LNCAP (cell line): Measurements from ENCODE around the gene GCK.

ENCODE experiments used
- CTCF ChIP-seq: fragments of 450-650 bp; IDR thresholded peaks from 2 replicates; pipeline ENCODE4 v1.5.1; 2017; ENCODE audit warnings: mild to moderate bottlenecking

Gene GCK

GRCh38 chr7:44182827-44183226 lies 6.4 kb downstream of the GCK start:
- no peak for TF ChIP-seq CTCF

DNA sequence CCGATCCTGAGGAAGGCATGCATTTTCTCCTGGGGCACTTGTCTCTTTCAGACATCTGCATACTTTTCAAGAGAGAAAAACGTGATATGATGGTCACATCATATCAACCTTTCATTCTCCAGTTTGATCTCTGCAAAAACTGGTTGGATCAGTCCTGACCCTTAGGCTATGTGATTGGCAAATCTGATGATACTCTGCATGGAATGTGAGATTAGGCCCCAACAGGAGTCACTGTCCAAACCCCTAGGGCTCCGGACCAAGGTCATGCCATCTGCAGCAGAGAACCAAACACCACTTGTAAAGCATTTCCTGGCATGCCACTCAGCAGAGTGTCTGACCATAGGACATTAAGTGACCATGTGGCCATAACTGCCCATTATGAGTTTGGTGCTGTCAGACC lies 8.6 kb downstream of the GCK start:
- no peak for TF ChIP-seq CTCF

GRCh38 chr7:44177570-44178131 lies 11.6 kb downstream of the GCK start:
- no peak for TF ChIP-seq CTCF

DNA sequence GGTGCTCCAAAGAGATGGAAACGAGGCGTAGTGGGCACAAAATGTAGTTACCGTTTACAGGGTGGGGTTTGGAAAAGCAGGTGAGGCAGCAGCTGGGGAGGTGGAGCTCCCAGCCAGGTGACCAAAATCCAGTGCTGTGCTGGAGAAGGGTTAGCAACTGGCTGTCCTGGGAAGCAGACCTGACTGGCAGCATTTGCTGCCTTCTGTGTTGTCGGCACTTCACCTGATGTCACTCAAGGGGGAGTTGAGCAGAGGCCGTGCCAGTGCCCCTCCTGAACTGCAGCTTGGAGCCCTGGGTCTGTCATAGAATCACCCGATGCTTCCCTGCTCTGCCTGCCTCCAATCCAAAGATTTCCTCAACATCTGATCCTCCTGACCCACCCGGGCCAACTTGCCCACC lies 12.8 kb downstream of the GCK start:
- no peak for TF ChIP-seq CTCF

GRCh38 chr7:44175730-44176129 lies 13.5 kb downstream of the GCK start:
- no peak for TF ChIP-seq CTCF

DNA sequence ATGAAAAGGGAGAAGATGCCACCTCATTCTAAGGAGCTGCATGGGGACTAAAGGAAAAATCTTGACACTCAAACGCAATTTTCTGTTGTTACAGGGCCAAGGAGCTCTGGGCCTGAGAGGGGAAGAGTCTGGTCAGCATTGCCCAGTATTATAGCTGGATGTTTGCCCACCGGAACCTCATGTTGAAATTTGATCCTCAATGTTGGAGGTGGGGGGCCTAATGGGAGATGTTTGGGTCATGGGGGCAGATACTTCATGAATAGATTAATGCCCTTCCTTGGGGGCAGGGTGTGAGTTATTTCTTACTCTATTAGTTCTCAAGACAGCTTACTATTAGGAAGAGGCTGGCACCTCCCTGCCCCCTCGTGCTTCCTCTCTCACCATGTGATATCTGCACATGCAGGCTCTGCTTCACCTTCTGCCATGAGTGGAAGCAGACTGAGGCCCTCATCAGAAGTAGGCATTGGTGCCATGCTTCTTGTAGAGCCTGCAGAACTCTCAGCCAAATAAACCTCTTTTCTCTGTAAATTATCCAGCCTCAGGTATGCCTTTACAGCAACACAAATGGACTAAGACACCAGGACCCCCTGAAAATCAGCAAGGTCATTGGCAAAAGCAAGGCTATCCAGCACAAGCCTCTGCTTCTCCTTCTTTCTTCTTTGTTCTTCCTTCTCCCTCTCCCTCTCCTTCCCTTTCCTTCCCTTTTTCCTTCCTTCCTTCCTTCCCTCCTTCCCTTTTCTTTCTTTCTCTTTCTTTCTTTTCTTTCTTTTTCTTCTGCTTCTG lies 15.1 kb downstream of the GCK start:
- TF ChIP-seq CTCF, result no peak

- TF ChIP-seq CTCF, result no peak
These were observed 16.3 kb downstream of the GCK start for GRCh38 chr7:44172803-44173424.
